A549 (cell line): ENCODE results near the gene MACF1. TPM values are rescaled to one million over a fixed set of nuclear protein-coding genes. Genes with fewer than 3 reads are reported as not detected.

Experiments
- ATAC-seq, 2 experiments: fragments of 200-7000 bp in 1 of 2; fragments of >200 bp in 1 of 2; cut with Nextera tagmentation in 1 of 2; cut with Tn5 transposase in 1 of 2; 3 replicates each; pipeline versions ENCODE4 v1.8.0 to v1.9.1; 2018 to 2020; ENCODE audit warnings: mild to moderate bottlenecking in 1 of 2, moderate library complexity in 1 of 2
- CTCF ChIA-PET: fragments of 300-600 bp; sonication (Branson Sonifier 250); formaldehyde crosslinking; extraction: SDS; loops from one replicate; lab custom pipeline; 2021; ENCODE audit warnings: antibody characterized with exemption, inconsistent platforms; lab: Yijun Ruan, JAX
- POLR2A ChIA-PET: fragments of 350-600 bp; formaldehyde crosslinking; extraction: SDS; loops from one replicate; lab custom pipeline; 2021; ENCODE audit warnings: antibody characterized with exemption, inconsistent platforms; lab: Yijun Ruan, JAX
- DNase-seq, 2 experiments: peaks; one replicate each; pipeline versions ENCODE4 v3.0.0 to v3.0.0-alpha.2; 2011 to 2016; ENCODE audit warnings: low read depth in 1 of 2, low spot score in 1 of 2
- FAIRE-seq: peaks from 2 replicates; lab custom pipeline; 2011; peaks lifted over from hg19 to GRCh38; lab: Jason Lieb, UNC
- H3K27ac ChIP-seq, 2 experiments: fragments of >200 bp; sonication (Bioruptor Twin); formaldehyde crosslinking; 3 replicates each; pipeline ENCODE4 v1.5.1; 2016 to 2017
- H3K4me1 ChIP-seq: fragments of >200 bp; sonication (Bioruptor Twin); formaldehyde crosslinking; 3 replicates; pipeline ENCODE4 v1.6.1; 2016
- H3K4me2 ChIP-seq: fragments of >200 bp; sonication (Bioruptor Twin); formaldehyde crosslinking; 3 replicates; pipeline ENCODE4 v1.6.1; 2016
- H3K4me3 ChIP-seq: fragments of >200 bp; sonication (Bioruptor Twin); formaldehyde crosslinking; 3 replicates; pipeline ENCODE4 v1.5.1; 2016
- H3K9me3 ChIP-seq: fragments of >200 bp; sonication (Bioruptor Twin); formaldehyde crosslinking; 3 replicates; pipeline ENCODE4 v1.6.1; 2016
- CHD2 ChIP-seq: fragments of 150-350 bp; IDR thresholded peaks from 2 replicates; pipeline ENCODE4 v1.6.1; 2014; ENCODE audit warnings: low read length; ENCODE audit not compliant: partially characterized antibody
- CHD4 ChIP-seq: fragments of 200-600 bp; sonication (generic); IDR thresholded peaks from 2 replicates; pipeline ENCODE4 v1.6.1; 2016; ENCODE audit warnings: antibody characterized with exemption, mild to moderate bottlenecking, borderline replicate concordance
- HOXA7 ChIP-seq: fragments of 250-450 bp; sonication (Bioruptor Pico); IDR thresholded peaks from 2 replicates; pipeline ENCODE4 v1.5.0; 2020; ENCODE audit warnings: mild to moderate bottlenecking, moderate library complexity
- HOXB13 ChIP-seq: fragments of 250-450 bp; sonication (Bioruptor Pico); IDR thresholded peaks from 2 replicates; pipeline ENCODE4 v1.5.0; 2020; ENCODE audit warnings: low read depth, mild to moderate bottlenecking, moderate library complexity
- KDM1A ChIP-seq: fragments of 200-600 bp; sonication (generic); IDR thresholded peaks from 2 replicates; pipeline ENCODE4 v1.6.1; 2016; ENCODE audit warnings: low read depth, mild to moderate bottlenecking
- MAZ ChIP-seq: fragments of 150-350 bp; IDR thresholded peaks from 2 replicates; pipeline ENCODE4 v1.6.1; 2014; ENCODE audit warnings: antibody characterized with exemption, low read depth, low read length, borderline replicate concordance
- NR3C1 ChIP-seq: fragments of >200 bp; sonication (Bioruptor Twin); formaldehyde crosslinking; IDR thresholded peaks from 3 replicates; pipeline ENCODE4 v1.6.1; 2017
- RAD21 ChIP-seq, 2 experiments: fragments of >200 bp in 1 of 2; sonication (Bioruptor Twin) in 1 of 2; formaldehyde crosslinking in 1 of 2; IDR thresholded peaks in 1 of 2; conservative IDR thresholded peaks in 1 of 2; 2 replicates in 1 of 2; 3 replicates in 1 of 2; pipeline ENCODE4 v1.6.1; 2012 to 2018; ENCODE audit warnings: inconsistent platforms in 1 of 2
- SMC3 ChIP-seq: fragments of >200 bp; sonication (Bioruptor Twin); formaldehyde crosslinking; IDR thresholded peaks from 3 replicates; pipeline ENCODE4 v1.6.1; 2018; ENCODE audit warnings: inconsistent platforms
- ZFP36 ChIP-seq: fragments of 450-650 bp; IDR thresholded peaks from 2 replicates; pipeline ENCODE4 v1.6.1; 2014; ENCODE audit warnings: borderline replicate concordance; ENCODE audit not compliant: partially characterized antibody
- ZSCAN20 ChIP-seq: fragments of 250-450 bp; sonication (Bioruptor Pico); IDR thresholded peaks from 2 replicates; pipeline ENCODE4 v1.8.0; 2022; ENCODE audit warnings: mild to moderate bottlenecking, moderate library complexity
- WGBS: methylation state at CpG from one replicate; pipeline ENCODE4 v1.1.6; 2017; ENCODE audit errors: missing lambda C conversion rate; 5-methylcytosine and 5-hydroxymethylcytosine counted together
- polyA plus RNA-seq, 4 experiments: library from polyadenylated mRNA; depleted of rRNA in 3 of 4; stranded (reverse); fragments of >200 nt; fragmentation: RNase III in 1 of 4; extraction: RNeasy Plus Mini Kit Qiagen cat#74134 plus additional on column Dnase treatment in 1 of 4; gene quantifications; 2 replicates in 3 of 4; 3 replicates in 1 of 4; pipeline ENCODE4 v1.2.3, GENCODE V29; 2011 to 2017
- TF ChIP-seq, protein P1 (sequence below): fragments of >200 bp; sonication (Bioruptor Twin); formaldehyde crosslinking; IDR thresholded peaks from 2 replicates; pipeline ENCODE4 v1.6.1; 2016
- TF ChIP-seq, protein P2 (sequence below): IDR thresholded peaks from 2 replicates; pipeline ENCODE4 v1.6.1; 2012
- TF ChIP-seq, protein P3 (sequence below): fragments of >200 bp; sonication (Bioruptor Twin); formaldehyde crosslinking; IDR thresholded peaks from 3 replicates; pipeline ENCODE4 v1.5.1; 2016

The MACF1 gene
- polyA plus RNA-seq, 2 of the 4 experiments (the other 2 are of a cell fraction): 45.7 to 64.2 TPM

DNA sequence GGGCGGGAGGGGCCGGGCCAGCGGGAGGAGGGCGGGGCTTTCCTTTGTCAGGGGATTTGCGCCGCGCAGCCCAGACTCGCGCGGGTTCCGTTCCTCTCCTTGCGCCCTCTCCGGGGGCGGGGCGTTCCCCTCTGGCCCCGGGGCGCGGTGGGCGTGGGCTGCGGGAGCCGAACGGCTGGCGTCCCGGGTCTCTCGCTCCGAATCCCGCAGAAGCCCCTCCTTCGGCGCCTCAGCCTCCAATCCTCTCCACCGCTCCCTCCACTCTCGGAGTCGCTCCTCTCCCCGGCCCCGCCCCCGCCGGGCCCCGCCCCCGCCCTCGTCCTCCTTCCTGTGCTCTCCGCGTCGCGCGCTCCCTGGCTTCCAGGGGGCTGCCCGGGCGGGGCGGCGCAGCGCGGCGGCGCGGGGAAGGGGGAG, 204.2 kb downstream of the MACF1 start (continued):
- TF ChIP-seq, protein P1, sequence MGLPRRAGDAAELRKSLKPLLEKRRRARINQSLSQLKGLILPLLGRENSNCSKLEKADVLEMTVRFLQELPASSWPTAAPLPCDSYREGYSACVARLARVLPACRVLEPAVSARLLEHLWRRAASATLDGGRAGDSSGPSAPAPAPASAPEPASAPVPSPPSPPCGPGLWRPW: no peak
- TF ChIP-seq ZFP36 (no peak), CHD2 (no peak), ZSCAN20 (CRISPR knock-in tag) (no peak)
- TF ChIP-seq, protein P2, sequence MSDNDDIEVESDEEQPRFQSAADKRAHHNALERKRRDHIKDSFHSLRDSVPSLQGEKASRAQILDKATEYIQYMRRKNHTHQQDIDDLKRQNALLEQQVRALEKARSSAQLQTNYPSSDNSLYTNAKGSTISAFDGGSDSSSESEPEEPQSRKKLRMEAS: peak; percentile 25; the same call in 1 of the 2 replicates

DNA sequence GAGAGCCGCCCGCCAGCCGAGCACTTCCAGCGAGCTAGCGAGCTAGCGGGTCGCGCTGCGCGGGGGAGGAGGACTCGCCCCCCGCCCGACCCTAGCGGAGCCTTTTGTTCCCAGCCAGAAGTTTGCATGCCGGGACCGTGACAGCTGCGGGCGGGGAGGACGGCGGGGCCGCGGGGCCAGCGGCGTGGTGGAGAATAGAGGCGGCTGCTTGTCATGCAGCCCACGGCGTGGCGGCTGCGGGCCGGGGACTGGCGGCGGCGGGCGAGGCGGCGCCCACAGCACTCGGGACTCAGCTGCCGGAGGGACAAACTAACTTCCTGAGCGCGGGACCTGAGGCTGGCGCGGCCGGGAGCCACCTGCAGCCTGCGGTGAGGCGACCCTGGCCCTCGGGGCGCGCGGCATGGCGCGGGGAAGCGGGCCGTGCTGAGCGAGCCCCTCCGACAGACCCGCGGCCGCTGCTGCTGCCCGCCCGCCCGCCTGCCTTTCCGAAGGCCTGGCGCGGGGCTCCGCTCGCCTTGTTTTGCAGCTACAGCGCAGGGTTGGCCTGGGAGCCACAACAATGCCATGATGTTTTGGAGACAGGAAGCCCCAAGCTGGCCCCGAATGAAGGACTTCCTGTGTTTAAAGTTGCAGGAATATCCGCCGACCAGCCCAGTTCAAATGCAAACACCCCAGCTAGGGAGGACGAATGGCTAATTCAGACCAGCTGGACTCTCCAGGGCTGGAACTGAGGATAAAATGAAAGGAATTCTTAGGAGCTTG, 204.7 kb downstream of the MACF1 start:
- Histone ChIP-seq H3K4me1 (peaks cover 70% of the 10 kb centered on the region), H3K9me3 (no peaks in the 10 kb centered on the region), H3K4me3 (peak overlapping the region; percentile 71), H3K27ac (peak overlapping the region; percentile 72 to 97)
- ATAC-seq: peak; percentile 22 to 44
- WGBS: 1% methylated on average over 16 of the region's 71 CpGs
- ChIA-PET CTCF (interaction anchor here (0.9 to 3.9 kb wide), 12 partner anchors 10 to 320 kb away, joined by 3 to 56 read pairs (median 12); no protein-coding TSS in a partner anchor), POLR2A (interaction anchor here (1.6 to 4.2 kb wide), 2 partner anchors 11 to 17 kb away, joined by 7 to 30 read pairs; no protein-coding TSS in a partner anchor)
- TF ChIP-seq, protein P1: no peak
- no peak for TF ChIP-seq KDM1A
- no peak for TF ChIP-seq HOXB13 (CRISPR knock-in tag)
- TF ChIP-seq ZSCAN20 (CRISPR knock-in tag): no peak
- no peak for TF ChIP-seq CHD4
- TF ChIP-seq HOXA7 (CRISPR knock-in tag): no peak
- TF ChIP-seq, all 56 proteins: peak for 0
- FAIRE-seq (no peak), DNase-seq (peak in 1 of 2 experiments; percentile 21)
- peak overlapping the region; percentile 89 for H3K4me2 ChIP-seq

DNA sequence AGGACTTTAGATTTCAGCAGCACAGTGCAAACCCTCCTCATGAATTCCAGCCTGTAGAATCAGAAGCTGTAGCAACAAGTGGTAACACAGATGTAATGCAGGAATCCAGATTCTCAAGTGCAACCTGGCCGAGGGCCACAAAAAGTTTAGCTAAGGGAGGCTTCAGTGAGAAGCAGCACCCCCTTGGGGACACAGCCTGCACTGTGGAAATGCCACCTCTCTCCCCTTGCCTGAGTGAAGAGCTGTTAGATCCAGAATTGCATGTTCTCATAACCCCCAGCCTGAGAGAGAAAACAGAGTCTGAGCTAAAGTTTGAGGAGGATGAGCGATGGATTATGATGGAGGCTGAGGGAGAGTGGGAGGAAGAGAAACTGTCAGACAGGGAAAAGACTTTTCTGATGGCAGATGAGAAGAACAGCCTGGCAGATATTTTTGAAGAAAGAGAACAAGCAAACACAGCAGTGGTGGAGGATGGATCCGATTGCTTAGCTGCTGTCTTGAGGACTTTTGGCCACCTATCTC, 206.5 kb downstream of the MACF1 start:
- TF ChIP-seq SMC3 (peak; percentile 68), MAZ (no peak), RAD21 (conservative IDR thresholded peaks at IDR 0.05 in 1 of 2, IDR thresholded peaks at IDR 0.05 in 1 of 2) (peak; percentile 73 to 76), NR3C1 (no peak)
- TF ChIP-seq, protein P3, sequence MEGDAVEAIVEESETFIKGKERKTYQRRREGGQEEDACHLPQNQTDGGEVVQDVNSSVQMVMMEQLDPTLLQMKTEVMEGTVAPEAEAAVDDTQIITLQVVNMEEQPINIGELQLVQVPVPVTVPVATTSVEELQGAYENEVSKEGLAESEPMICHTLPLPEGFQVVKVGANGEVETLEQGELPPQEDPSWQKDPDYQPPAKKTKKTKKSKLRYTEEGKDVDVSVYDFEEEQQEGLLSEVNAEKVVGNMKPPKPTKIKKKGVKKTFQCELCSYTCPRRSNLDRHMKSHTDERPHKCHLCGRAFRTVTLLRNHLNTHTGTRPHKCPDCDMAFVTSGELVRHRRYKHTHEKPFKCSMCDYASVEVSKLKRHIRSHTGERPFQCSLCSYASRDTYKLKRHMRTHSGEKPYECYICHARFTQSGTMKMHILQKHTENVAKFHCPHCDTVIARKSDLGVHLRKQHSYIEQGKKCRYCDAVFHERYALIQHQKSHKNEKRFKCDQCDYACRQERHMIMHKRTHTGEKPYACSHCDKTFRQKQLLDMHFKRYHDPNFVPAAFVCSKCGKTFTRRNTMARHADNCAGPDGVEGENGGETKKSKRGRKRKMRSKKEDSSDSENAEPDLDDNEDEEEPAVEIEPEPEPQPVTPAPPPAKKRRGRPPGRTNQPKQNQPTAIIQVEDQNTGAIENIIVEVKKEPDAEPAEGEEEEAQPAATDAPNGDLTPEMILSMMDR: peak; percentile 59
- DNase-seq (peak; percentile 62 to 74), ATAC-seq (peak; percentile 25 to 36; a peak in 4 of 6 replicates), FAIRE-seq (no peak)
- Histone ChIP-seq H3K27ac (peak overlapping the region; percentile 72 to 97; a peak in 4 of 6 replicates), H3K4me1 (peaks cover 59% of the 10 kb centered on the region), H3K4me3 (peak overlapping the region; percentile 71), H3K4me2 (peak overlapping the region; percentile 89), H3K9me3 (no peaks in the 10 kb centered on the region)
- ChIA-PET POLR2A (interaction anchor here (1.0 to 4.2 kb wide), 5 partner anchors 12 to 218 kb away, joined by 3 to 30 read pairs (median 4); no protein-coding TSS in a partner anchor), CTCF (interaction anchor here (0.5 to 3.9 kb wide), 39 partner anchors 9 to 833 kb away, joined by 3 to 56 read pairs (median 5); no protein-coding TSS in a partner anchor)
- WGBS: 35% methylated on average over 3 of the region's 3 CpGs
